ENCODE results near the gene FAM186B.

FAM186B gene

DNA sequence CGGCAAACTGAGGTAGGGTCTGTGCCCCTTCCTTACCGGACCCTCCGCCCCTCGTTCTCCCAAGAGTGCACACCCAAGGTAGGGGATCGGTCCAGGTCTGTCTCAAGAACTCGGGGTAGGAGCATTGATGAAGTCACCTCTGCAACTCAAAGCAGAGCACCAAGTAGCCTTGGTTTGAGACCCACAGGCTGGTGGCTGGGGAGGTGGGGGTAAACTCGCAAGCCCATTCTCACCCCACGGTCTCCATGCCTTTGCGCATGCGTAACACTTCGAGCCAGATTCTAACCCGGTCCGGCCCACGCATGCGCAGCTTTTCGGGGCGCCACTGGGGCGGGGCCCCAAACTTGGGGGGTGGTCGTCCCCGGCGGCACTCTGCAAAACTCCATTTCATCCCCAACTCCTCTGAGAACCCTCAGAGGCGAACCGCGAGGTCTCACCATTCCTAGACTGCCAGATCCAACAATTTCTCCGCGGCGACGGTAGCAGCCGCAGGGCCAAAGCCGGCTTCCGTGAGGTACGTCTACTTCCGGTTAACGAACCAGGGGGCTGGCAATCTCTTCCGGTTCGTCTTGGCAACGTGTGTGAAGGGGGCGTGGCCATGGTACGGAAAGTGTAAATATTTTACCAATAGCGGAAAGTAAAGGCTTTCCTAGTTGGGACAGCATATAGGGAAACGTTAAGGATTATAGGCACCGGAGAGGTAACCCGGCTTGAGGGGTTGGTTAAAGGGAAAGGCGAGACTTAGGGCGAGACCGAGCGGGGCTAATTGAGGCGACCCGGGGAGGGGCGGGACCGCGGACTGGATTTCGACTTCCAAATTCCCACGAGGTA, 37.6 kb downstream of the FAM186B start, which contains the start of gene MCRS1:
Gene MCRS1, minus strand, starts transcription at position 532 of the 831 bp plus-strand sequence. CDS start 1,411 bp downstream, outside the sequence.
- peak; percentile 93 for DNase-seq (ENCODE audit: low read depth)

GRCh38 chr12:49567302-49567610, 38.2 kb downstream of the FAM186B start:
- DNase-seq (ENCODE audit: low read depth), result no peak

DNA sequence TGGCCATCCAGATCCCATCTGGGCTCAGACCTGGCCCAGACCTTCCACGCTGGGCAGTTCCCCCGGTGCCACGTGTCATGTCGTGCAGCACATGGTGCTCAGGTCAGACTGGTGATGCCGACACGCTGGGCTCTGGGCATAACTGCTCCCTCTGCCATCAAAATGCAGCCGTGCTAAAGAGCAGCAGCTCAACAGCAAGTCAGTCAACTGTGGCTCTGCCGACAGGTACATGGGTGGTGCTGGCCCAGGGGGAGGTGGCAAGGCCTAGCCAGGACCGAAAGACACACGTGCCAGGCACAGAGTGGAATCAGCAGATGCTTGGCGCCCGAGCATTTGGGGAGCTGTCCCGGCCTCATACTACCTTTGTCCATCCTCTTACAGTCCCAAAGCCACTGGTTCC, 39.1 kb downstream of the FAM186B start:
- no peak for DNase-seq (ENCODE audit: low read depth)

- DNase-seq (ENCODE audit: low read depth), result no peak
Measured at GRCh38 chr12:49565406-49566265, 39.8 kb downstream of the FAM186B start.

- no peak for DNase-seq (ENCODE audit: low read depth)
Measured at GRCh38 chr12:49564686-49565405, 40.6 kb downstream of the FAM186B start.

DNA sequence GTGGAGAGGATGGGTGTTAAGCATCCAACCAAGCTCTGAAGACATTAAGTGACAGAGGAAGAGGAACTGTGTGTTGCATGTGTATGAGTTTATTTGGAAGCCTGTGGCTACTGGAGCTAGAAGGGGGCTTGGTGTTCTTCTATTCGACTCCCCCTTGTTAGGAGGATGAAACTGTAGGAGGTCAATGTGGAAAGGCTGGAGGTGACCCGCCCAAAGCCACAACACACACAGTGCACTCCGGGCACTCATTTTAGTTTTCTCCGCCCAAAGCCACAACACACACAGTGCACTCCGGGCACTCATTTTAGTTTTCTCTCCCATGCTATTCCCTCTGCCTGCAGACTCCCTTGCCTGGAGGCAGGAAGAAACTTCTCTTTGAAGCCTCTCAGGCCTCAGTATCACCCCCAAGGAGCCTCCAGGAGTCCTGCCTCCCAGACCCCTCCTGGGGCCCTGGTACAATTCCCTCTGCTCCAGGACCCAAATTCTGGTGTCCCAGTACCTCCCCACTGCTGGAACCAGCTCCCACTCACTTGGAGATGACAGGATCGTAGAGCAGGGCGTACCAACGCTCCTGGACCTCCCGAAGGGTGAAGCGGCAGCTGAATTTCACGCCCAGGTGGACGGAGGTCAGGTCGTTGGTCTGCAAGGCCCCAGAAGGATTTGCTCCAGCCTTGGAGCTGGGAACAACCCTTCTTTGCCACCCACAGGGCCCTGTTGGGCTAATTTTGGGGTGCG, 41.3 kb downstream of the FAM186B start:
- DNase-seq (ENCODE audit: low read depth), result no peak

- DNase-seq (ENCODE audit: low read depth), result no peak
Measured at GRCh38 chr12:49562831-49563230, 42.6 kb downstream of the FAM186B start.

DNA sequence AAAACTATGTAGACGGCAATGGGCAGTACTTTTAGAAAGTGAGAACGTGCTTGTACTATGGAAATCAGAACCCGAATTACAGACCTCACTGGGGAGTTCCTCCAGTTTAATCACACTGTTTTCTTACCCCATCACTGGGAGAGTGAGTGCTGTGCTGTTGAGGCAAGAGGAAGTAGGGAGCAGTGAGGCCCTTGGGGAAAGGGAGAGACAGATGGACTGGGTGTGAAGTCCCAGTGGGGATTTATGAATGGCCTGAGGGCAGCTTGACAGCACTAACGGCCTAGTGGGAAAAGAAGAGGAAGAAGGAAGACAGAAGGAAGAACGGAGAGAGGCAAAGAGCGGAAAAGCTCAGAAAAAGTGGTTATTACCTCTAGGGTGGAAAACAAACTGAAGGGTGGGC, 43.2 kb downstream of the FAM186B start:
- no peak for DNase-seq (ENCODE audit: low read depth)

- no peak for DNase-seq (ENCODE audit: low read depth)
Measured at GRCh38 chr12:49560695-49561094, 44.7 kb downstream of the FAM186B start.

GRCh38 chr12:49559011-49559675, 46.3 kb downstream of the FAM186B start:
- no peak for DNase-seq (ENCODE audit: low read depth)

DNA sequence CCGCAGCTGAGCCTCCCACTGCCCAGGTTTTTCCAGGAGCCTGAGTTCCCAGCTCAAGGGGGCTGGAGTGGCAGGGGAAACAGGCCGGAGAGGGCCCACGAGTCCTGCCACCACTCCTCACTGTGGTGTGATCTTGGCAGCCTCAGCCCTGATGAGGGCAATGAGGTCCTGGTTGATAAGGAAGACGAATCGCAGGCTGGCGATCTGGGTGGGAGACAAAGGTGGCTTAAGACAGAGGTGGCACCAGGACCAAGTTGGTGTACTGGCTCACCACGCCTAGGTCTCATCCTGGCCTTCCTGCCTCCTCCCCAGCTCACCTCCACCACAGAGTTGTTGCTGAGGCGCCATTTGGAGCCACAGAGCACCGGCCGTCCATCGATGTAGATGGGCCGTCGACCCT, 46.9 kb downstream of the FAM186B start:
- no peak for DNase-seq (ENCODE audit: low read depth)

DNA sequence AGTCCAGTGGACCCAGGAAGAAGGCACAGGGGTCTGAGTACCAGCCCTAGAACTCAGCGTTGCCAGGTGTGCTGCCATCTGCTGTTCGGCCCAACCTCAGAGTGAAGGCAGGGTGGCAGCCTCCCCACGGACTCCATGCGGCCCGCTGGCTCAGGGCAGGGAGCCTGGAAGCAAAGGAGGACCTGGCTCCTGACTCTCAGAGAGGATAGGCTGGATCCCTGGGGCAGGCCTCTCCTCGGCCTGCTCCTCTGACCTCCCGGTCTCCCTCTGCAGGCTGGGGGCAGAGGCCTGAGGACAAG, 47.6 kb downstream of the FAM186B start:
- DNase-seq (ENCODE audit: low read depth), result no peak

DNA sequence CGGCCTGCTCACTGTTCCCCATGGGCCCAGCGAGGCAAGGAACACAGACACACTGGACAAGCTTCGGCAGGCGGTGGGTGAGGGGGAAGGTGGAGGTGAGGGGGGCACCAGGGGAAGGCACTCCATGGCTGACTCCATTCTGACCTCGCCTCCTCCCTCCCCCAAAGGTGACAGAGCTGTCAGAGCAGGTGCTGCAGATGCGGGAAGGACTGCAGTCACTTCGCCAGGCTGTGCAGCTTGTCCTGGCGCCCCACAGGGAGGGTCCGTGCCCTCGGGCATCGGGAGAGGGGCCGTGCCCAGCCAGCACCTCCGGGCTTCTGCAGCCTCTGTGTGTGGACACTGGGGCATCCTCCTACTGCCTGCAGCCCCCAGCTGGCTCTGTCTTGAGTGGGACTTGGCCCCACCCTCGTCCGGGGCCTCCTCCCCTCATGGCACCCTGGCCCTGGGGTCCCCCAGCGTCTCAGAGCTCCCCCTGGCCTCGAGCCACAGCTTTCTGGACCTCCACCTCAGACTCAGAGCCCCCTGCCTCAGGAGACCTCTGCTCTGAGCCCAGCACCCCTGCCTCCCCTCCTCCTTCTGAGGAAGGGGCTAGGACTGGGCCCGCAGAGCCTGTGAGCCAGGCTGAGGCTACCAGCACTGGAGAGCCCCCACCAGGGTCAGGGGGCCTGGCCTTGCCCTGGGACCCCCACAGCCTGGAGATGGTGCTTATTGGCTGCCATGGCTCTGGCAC, 48.1 kb downstream of the FAM186B start:
- no peak for DNase-seq (ENCODE audit: low read depth)

GRCh38 chr12:49556391-49557186, 48.9 kb downstream of the FAM186B start:
- no peak for DNase-seq (ENCODE audit: low read depth)

GRCh38 chr12:49555631-49556390, 49.6 kb downstream of the FAM186B start:
- no peak for DNase-seq (ENCODE audit: low read depth)

DNA sequence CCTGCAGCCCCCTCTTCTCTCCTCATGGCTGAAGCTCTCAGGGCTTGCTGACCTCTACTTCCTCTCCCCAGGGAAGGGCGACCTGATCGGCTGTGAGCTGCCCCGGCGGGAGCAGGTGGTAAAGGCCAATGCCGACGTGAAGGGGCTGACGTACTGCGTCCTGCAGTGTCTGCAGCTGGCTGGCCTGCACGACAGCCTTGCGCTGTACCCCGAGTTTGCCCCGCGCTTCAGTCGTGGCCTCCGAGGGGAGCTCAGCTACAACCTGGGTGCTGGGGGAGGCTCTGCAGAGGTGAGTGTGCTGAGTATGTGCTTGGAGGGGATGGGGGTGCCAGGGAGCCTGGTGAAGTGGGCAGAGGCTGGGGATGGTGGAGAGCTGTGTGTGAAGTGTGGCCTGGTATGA, 51.2 kb downstream of the FAM186B start:
- DNase-seq (ENCODE audit: low read depth), result no peak

DNA sequence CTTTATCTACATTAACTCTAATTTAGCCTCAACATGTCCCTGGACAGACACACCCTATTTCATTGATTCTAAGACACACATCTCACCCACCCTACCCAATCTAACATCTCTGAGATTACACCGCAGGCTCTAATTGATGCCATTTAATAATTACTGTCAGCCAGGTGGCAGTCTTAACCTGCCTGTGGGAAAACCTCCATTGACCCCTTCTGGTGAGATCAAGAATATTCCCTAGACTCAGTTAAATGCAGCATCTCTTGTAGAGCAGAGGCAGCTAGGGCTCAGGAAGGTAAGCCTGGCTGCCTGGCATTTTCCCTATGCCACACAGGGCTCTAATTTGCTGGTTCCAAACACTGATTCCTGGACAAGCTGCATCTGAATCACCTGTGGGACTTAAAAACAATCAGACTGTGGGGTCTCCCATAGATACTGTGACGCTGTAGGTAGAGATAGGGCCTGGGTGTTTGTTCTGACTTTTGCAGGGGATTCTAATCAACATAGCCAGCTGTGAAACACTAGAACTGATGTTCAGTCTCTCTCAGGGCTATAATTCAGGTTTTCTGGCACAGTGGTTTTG, 51.8 kb downstream of the FAM186B start:
- peak; percentile 20 for DNase-seq (ENCODE audit: low read depth)

DNA sequence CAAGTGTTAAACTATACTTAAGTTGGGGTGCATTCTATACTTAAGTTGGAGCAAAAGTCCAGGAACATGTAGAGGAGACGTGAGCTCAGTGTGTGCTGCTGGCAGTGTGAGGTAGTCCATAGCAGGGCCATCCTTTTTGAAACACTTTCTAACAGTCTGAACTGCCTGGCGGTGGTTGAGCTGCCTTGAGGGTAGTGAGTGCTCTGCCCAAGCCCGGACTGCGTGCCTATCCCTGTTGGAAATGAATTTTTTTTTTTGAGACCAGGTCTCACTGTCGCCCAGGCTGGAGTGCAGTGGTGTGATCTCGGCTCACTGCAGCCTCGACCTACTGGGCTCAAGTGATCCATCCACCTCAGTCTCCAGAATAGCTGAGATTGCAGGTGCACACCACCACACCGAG, 52.5 kb downstream of the FAM186B start:
- DNase-seq (ENCODE audit: low read depth), result no peak

GRCh38 chr12:49552425-49552824, 53.0 kb downstream of the FAM186B start:
- DNase-seq (ENCODE audit: low read depth), result no peak
